GM18499 (cell line): ENCODE results near the gene RAD23A.
"Not testable (repeated sequence)": the region's sequence is repeated elsewhere in the genome, so short reads cannot be mapped to it uniquely, and the experiment has no call there.

Experiments used
- ATAC-seq: cut with Tn5 transposase; IDR thresholded peaks from one replicate; pipeline ENCODE4 v1.9.1; 2021; ENCODE audit warnings: moderate number of reproducible peaks; ENCODE audit not compliant: insufficient read depth, unreplicated experiment

RAD23A gene

DNA sequence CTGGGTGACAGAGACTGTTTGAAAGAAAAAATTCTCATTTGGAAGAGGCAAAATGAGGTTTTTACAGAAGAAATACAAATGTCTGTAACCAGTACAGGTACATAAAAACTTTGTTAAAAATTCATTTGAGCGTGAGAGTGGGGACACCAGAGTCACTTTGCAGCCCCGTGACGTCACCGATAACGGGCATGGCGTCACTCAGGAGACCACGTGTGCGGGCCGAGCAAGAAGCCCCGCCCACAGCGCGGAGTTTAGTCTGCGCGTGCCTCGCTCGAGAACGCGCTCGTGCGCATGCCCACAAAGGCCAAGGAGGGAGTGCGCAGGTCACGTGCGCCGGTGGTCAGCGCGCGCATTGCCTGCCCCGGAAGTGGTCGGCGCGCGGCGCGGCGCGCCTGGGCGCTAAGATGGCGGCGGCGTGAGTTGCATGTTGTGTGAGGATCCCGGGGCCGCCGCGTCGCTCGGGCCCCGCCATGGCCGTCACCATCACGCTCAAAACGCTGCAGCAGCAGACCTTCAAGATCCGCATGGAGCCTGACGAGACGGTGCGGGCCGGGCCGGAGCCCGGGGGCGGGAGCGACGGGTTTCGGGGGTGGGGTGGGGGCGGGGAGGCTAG, at the start of gene RAD23A:
Gene RAD23A, plus strand, starts transcription at position 384 of the 613 bp plus-strand sequence. Its CDS starts 87 bp downstream, at position 471.
- ATAC-seq: peak; percentile 57

DNA sequence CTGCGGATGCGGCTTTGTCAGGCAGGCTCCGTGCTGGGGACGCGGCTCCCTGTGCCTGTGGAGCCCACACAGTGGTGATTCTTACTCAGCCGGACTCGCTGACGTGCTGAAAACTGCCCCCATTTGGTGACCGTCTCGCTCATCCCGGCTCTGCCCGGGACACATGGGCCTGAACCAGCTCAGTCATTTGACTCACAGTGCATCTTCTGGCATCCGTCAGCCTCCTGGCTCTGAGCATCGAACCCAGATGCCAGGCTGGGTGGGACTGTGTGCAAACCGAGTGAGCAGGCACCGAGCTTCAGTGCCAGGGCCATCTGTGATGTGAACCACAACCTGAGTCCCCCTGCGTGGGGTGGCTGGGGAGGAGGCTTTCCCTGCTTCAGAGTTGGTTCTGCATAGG, 49.2 kb upstream of the RAD23A start:
- ATAC-seq: no peak

DNA sequence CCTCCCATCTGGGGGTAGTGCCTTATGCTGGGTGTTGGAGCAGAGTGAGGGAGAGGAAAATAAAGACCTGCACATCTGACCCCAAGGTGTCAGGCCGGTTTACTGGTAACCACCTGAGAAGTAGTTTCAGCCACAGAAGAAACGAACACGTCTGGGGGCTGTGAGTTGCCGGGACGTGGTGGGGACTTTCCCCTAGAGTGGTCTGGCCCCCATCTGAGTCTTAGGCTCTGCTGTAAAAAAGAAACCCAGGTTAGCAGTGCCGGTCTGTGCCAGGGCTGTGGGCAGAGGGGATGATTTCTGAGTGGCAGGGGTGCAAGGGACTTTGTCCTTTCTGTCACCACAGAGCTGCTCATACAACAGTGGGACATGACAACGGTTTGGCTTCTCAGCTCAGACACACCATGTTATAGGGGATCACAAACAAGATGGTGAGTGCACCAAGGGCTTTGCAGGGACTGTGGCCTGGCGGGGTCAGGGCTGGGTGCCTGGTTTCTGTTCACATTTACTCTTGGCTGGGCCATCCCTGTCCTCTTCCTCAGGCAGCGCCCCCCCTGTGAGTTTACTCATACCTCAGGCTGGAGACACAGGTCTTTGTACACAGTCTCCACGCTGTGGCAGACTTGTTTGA, 45.7 kb upstream of the RAD23A start:
- ATAC-seq: no peak

DNA sequence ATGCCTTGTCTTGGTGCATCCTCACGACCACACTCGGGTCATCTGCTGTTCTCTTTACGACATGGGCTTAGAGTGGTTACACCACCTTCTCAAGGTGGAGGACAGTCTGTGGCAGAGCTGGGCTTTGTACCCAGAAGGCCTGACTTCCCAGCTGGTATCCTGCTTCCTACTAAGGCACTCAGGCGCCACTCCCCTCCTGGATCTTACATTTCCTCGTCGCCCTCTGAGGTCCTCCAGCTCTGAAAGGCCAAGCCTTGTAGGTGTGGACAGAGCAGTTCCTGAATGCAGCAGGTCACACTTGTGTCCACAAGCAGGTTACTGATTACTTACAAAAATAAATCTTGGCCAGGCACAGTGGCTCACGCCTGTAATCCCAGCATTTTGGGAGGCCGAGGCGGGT, 38.5 kb upstream of the RAD23A start:
- ATAC-seq: no peak

DNA sequence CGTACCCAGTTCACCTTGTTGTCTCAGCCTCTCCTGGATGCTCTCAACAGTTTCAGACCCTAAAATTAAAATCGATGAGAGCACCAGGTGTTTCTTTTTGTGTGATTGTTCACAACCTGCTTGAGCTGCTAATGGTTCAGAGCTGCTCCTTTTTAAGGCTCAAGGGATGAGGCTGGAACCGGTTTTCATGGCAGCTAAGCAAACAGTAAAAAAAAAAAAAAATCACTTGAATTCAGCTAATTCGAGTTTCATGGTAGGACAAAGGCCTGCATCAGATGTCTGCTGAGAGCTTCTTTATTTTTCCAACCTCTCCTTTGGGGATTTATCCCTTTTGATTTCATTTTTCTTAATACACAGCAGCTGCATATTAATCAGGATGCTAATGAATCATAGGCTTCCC, 33.1 kb upstream of the RAD23A start:
- no peak for ATAC-seq

DNA sequence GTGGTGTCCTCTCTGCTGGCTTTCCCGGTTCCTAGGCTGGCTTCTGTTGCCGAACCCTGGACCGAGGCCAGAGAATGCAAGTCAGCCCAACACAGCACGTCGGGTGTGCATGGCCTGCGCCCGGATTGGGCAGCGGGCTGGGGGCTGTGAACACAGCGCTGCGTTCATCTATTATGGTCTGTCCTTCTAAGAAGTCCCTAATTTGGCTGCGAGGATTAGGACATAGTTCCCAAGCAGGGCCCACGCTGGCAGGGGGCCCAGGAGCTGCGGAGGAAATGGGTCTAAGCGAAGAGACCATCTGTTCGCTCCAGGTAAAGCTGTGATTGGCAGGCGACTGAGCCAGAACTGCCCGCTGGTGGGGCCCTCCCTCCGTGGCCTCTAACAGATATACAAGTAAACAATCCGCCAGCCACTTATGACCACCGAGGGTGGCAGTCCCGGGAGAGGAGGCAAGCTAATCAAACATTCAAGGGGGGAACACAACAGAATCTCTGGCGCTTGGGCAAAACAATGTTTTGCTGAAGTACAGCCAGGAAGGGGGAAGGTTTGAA, 32.6 kb upstream of the RAD23A start:
- no peak for ATAC-seq

DNA sequence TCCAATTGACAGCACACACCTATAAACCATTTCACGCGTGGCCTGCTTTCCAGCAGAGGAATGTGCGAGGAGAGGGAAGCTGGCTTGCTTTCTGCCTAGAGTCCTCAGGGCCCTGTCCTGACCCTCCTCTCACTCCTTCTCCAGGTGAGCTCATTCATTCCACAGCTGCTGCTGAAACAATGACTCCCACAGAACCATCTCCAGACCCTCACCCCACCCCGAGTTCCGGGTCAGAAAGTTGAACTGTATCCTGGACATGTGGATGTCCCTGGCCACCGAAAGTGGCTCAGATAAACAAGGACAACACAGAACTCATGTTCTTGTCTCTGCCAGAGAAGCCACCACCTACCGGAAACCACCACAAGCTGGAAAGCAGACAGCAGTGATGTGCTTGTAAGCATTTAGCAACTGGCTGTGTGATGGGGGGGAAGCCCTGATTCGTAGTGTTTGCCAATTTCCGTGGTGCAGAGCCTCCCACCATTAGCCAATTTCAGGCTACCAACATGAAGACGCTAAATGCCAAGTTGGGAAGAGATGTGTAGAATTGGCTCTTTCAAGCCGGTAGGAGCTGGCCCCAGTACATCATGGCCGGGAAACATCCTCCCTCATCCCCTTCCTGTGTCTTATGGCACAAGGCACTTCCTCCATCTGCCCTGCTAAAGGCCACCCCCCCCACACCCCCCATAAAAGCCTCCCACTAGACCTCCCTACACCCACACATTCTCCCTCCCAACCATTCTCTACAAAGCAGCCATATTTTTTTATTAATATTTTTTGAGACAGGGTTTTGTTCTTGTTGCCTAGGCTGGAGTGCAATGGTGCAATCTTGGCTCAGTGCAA, 31.6 kb upstream of the RAD23A start:
- ATAC-seq: no peak

DNA sequence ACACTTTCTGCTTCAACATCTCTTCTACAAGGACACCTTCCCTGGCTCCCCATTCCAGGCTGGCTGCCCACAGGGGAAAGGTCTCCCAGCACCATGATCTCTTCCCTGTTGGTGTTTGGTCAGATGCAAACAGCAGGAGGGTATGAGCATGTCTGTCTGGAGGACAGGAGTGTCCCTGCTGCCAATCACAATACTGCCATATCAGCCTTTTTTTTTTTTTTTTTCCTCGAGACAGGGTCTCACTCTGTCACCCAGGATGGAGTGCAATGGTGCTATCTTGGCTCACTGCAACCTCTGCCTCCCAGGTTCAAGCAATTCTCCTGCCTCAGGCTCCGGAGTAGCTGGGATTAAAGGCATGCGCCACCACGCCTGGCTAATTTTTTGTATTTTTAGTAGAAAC, 29.8 kb upstream of the RAD23A start:
- ATAC-seq: not testable (repeated sequence)

DNA sequence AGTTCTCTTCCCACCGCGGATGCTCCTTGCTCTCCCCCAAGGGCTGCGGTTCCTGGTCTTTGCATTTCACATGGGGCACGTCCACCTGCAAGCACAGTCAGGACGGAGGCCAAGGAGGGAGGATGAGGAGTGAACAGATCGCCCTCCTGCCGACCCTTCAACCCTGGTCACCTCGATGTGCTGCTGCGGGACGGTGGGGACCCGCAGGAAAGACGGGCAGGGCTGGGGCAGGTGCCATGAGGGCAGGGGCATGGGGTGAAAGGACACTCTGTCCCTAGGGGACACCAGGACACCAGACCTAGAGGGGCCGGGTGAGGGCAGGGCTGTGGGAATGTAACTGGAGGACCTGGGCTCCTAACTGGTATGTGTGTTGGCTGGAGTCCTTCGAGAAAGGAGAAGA, 27.4 kb upstream of the RAD23A start:
- ATAC-seq: no peak

DNA sequence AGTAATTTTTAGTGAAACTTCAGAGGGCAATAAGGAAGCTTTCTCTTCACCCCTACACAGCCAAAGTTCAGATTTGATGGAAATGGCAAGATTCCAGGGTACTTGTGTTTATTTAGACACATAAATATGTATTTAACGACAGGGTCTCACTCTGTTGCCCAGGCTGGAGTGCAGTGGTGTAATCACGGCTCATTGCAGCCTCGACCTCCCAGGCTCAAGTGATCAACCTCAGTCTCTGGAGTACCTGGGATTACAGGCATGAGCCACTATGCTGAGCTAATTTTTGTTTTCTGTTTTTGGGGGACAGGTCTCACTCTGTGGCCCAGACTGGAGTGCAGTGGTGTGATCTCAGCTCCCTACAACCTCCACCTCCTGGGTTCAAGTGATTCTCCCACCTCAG, 24.6 kb upstream of the RAD23A start:
- no peak for ATAC-seq

DNA sequence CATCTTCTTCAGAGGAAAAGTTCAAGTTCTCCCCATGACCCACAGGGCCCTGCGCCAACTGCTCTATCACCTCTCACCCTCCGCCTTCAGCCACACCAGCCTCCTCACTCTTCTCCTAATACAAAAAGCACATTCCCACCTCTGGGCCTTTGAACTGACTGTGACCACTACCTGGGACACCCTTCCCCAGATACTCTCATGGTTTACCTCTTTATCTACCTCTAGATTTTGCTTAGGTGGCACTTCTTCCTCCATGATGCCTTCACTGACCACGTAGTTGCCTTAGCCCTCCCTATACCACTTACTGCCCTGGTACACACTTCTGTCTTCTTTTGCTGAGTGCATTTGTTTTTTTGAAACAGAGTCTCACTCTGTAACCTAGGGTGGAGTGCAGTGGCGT, 22.7 kb upstream of the RAD23A start:
- no peak for ATAC-seq

DNA sequence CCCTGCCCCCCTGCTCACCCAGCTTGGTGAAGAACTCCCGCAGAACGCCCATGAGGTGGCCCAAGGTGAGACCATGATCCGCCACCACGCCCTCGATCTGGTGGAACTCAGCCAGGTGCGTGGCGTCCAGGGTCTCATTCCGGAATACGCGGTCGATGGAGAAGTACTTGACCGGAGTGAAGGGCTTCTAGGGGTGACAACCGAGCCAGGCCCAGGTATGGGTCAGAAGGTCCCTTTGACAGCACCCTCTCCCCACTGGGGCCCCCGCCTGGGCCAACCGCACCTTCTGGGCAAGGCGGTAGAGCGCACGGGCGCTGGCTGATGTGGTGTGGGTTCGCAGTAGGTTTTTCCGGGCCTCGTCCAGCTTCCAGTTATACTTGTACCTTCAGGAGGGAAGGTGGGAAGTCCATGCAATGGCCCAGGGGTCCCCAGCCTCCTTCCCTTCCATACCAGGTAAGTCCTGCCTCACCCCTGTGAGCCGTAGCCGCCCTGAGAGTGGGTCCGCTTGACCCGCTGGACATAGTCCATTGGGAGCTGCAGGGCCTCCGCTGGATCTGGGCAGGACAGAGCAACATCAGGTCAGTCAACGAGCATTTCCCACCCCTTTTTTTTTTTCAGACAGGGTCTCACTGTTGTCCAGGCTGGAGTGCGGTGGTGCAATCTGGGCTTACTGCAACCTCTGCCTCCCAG, 20.9 kb upstream of the RAD23A start:
- ATAC-seq: no peak

DNA sequence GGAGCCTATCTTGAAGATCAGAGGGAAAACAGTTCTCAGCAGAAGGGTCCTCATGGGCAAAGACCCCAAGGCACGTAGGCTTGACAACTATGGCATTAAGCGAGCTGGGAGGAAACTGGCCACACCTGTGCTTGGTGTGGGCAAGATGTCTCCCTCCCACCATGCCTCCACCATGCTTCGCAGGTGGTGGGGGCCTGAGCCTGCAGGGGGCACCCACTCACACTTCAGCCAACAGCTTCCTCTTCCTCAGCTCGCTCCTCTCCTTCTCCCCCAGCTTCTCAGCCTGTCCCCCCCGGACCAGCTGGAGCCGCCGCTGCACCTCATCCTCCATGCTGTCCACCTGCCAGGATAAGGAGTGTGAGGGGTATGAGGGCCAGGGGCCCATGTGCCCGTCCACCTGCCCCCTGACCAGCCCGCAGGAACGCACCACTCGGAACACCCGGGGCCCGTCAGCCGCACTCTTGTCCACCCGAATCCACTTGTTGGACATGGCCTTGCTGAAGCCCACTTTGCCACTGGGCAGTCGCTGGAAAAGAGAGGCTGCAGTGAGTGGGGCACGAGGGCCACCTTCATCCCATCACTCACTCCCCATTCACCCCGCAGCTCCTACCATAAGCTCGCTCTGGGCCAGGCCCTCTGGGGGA, 15.5 kb upstream of the RAD23A start:
- no peak for ATAC-seq

DNA sequence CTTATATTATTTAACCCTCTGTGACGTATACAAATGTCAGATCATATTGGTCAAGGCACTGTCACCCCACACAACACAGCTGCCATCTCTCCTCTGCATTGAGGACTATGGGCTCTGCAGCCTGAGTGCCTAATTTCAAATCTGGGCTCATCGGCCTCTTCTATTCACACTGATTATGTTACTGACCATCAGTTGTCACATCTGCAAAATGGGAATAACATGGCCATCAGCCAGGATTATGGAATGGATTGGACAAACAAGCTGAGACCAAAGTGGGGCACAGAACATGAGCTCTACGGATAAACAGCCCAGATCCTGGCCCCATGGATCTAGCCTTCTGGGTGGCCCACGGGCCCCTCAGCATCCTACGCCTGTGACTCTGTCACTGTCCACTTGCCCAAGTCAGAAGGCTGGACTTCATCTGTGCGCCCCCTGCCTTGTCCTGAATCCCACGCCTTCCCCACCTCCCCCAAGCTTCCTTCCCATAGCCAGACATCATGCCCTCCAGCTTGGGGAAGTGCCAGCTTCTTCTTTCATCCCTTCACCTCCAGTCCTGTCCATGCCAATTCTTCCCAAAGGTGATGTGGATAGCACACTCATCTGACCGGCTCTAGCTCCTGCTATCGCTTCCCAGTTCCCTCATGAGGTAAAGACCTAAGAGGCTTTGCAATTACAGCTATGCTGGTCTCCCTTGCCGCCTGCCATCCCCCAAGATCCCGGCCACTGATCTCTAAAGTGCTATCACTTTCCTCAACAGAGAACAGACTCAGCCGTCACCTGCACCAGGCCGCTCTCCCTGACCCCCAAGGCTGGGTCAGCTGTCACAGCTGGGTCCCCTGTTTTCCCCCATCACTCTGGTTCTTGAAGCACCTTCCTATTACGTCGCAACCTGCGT, 13.0 kb upstream of the RAD23A start:
- ATAC-seq: no peak

DNA sequence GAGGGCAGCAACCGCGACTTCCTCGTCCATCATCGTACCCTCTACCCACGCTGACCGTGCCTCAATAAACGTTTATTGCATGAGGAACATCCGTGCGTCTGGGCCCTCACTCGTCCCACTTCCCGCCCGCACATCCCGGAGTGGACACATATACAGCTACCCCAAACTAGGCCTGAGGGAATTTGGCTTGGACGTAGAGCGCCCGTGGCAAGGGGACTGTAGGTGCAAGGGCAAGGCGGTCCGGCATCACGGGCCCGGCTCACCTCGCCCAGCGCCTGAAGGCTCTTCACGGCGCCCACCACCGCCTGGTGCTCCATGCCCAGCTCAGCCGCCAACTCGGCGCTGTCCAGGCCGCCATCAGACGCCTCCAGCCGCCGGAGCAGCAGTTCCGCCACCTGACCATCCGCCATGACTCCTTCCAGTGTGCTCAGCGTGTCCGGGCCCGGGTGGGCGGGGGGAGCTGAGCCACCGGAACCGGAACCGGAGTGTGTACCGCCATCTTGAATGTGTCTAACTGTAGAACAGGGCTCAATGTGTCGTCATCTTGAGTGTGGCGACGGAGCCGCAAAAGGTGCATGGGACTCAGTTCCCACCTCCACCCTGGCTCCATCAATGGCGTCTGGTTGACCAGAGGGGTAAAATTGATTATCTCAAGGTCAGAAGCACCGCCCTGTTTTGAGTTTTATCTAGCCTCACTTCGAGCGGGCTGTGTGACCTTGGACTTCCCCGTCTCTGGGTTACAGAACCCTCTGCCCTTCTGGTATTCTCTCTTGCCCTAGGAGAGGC, 12.2 kb upstream of the RAD23A start, which contains the start of gene FARSA:
Gene FARSA, minus strand, starts transcription at position 425 of the 786 bp plus-strand sequence. Its CDS starts 15 bp downstream, at position 410.
- ATAC-seq: no peak

DNA sequence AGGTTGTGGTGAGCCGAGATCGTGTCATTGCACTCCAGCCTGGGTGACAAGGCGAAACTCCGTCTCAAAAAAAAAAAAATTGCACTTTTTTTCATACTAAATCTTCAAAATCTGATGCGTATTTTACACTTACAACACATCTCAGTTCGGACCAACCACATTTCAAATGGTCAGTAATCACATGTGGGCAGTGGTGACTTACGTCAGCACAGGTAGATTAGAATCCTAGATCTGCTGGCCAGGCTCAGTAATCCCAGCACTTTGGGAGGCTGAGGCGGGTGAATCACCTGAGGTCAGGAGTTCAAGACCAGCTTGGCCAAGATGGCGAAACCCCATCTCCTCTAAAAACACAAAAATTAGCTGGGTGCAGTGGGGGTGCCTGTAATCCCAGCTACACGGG, 10.6 kb upstream of the RAD23A start:
- no peak for ATAC-seq

DNA sequence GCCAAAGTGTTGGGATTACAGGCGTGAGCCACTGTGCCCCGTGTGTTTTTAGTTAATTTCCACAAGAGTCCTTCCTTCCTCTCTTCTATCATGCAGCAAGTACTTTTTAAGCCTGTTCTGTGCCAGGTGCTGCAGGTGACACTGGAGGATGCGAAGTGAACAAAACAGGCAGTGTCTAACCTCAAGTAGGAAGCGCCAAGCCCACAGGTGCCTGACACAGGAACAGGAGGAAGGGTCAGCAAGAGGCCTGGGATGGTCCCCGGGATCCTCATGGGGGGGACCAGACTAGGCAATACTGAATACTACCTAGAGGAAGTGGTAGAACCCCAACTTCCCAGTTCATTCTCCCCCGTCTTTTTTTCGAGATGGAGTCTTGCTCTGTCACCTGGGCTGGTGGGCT, 9.1 kb upstream of the RAD23A start:
- ATAC-seq: no peak
